Measurements from ENCODE around the gene FFAR4. TPM values are rescaled to one million over a fixed set of nuclear protein-coding genes. Genes with fewer than 3 reads are reported as not detected.

The FFAR4 gene
- total RNA-seq, 2 donors from 2014 or later, result 1.3 TPM; not detected in 1

Other genes starting within 250 kb of the FFAR4 start
- 100 to 1,000 TPM; 132 to 138 TPM for gene MYOF, start 84.3 kb upstream of the FFAR4 start, total RNA-seq
- 1 to 10 TPM in 1 of 2 donors, not detected in 1; 5.1 TPM for gene CEP55, start 70.1 kb upstream of the FFAR4 start, total RNA-seq
- gene RBP4, start 34.6 kb downstream of the FFAR4 start, total RNA-seq, result 10 to 100 TPM; 23.1 to 23.3 TPM
- gene PDE6C, start 45.9 kb downstream of the FFAR4 start, total RNA-seq, result not detected
- gene FRA10AC1, start 135.9 kb downstream of the FFAR4 start, total RNA-seq, result 10 to 100 TPM; 25.7 to 35.9 TPM
- gene LGI1, start 191.3 kb downstream of the FFAR4 start, total RNA-seq, result 1 to 10 TPM in 1 of 2 donors, not detected in 1; 4.7 TPM